Testis (tissue), 2 donors: ENCODE measurements around the gene CEP85.

Source experiments
- CTCF ChIP-seq, 3 experiments: fragments of 450-650 bp in 2 of 3; fragments of 200-600 bp in 1 of 3; sonication (generic) in 1 of 3; IDR thresholded peaks; one replicate each; pipeline ENCODE4 v1.5.1; 2016 to 2019; ENCODE audit warnings: antibody characterized with exemption in 3 of 3, mild to moderate bottlenecking in 2 of 3, moderate library complexity in 1 of 3
- POLR2A ChIP-seq: fragments of 450-650 bp; IDR thresholded peaks from one replicate; pipeline ENCODE4 v1.6.1; 2017; ENCODE audit warnings: antibody characterized with exemption, mild to moderate bottlenecking, moderate library complexity

- TF ChIP-seq CTCF (IDR thresholded peaks at IDR 0.05) (no peak), POLR2A (no peak)
These were observed 44.2 kb upstream of the CEP85 start for GRCh38 chr1:26189751-26190275.
